H9 (cell line): ENCODE data around the gene NNT. TPM values are rescaled to one million over a fixed set of nuclear protein-coding genes. Genes with fewer than 3 reads are reported as not detected.

ENCODE experiments used
- DNase-seq: peaks from one replicate; pipeline ENCODE4 v3.0.0-alpha.2; 2017
- H2AFZ ChIP-seq: one replicate; pipeline ENCODE4 v1.6.1; 2013; ENCODE audit warnings: mild to moderate bottlenecking, low read length, control low read depth, moderate library complexity
- H2AK5ac ChIP-seq: 2 replicates; pipeline ENCODE4 v1.6.1; 2013; ENCODE audit warnings: low read length, control low read depth, mixed read lengths; ENCODE audit not compliant: insufficient read length
- H2BK120ac ChIP-seq: one replicate; pipeline ENCODE4 v1.6.1; 2013; ENCODE audit warnings: low read depth, mild to moderate bottlenecking, low read length, control low read depth, inconsistent platforms; ENCODE audit not compliant: poor library complexity, severe bottlenecking
- H2BK12ac ChIP-seq: 2 replicates; pipeline ENCODE4 v1.6.1; 2013; ENCODE audit warnings: low read length, control low read depth, mixed read lengths, low read depth; ENCODE audit not compliant: insufficient read length
- H2BK15ac ChIP-seq: 2 replicates; pipeline ENCODE4 v1.6.1; 2013; ENCODE audit warnings: low read depth, low read length, control low read depth
- H2BK20ac ChIP-seq: one replicate; pipeline ENCODE4 v1.6.1; 2013; ENCODE audit warnings: low read depth, mild to moderate bottlenecking, low read length, control low read depth, inconsistent platforms; ENCODE audit not compliant: poor library complexity, severe bottlenecking
- H2BK5ac ChIP-seq: 2 replicates; pipeline ENCODE4 v1.6.1; 2013; ENCODE audit warnings: low read length, control low read depth, mixed read lengths; ENCODE audit not compliant: insufficient read length
- H3K14ac ChIP-seq: 2 replicates; pipeline ENCODE4 v1.6.1; 2013; ENCODE audit warnings: low read length, control low read depth; ENCODE audit not compliant: insufficient read depth
- H3K18ac ChIP-seq: 2 replicates; pipeline ENCODE4 v1.6.1; 2013; ENCODE audit warnings: low read depth, mild to moderate bottlenecking, mixed read lengths, low read length, control low read depth; ENCODE audit not compliant: insufficient read length
- H3K23ac ChIP-seq: 2 replicates; pipeline ENCODE4 v1.6.1; 2013; ENCODE audit warnings: low read length, control low read depth, mixed read lengths, low read depth; ENCODE audit not compliant: insufficient read length
- H3K23me2 ChIP-seq: 2 replicates; pipeline ENCODE4 v1.6.1; 2013; ENCODE audit warnings: low read depth, mild to moderate bottlenecking, mixed read lengths, low read length, control low read depth; ENCODE audit not compliant: insufficient read length, poor library complexity, severe bottlenecking
- H3K27ac ChIP-seq: 2 replicates; pipeline ENCODE4 v1.5.1; 2013; ENCODE audit warnings: low read length, control low read depth, mixed read lengths, low read depth; ENCODE audit not compliant: insufficient read length
- H3K27me3 ChIP-seq: 2 replicates; pipeline ENCODE4 v1.6.1; 2013; ENCODE audit warnings: low read length, control low read depth, inconsistent platforms; ENCODE audit not compliant: insufficient read depth
- H3K4ac ChIP-seq: 2 replicates; pipeline ENCODE4 v1.6.1; 2013; ENCODE audit warnings: low read depth, mild to moderate bottlenecking, control low read depth, inconsistent platforms, low read length, moderate library complexity
- H3K4me1 ChIP-seq: 2 replicates; pipeline ENCODE4 v1.6.1; 2013; ENCODE audit warnings: low read length, control low read depth, inconsistent platforms; ENCODE audit not compliant: insufficient read depth
- H3K4me2 ChIP-seq: 2 replicates; pipeline ENCODE4 v1.6.1; 2013; ENCODE audit warnings: low read length, control low read depth, mixed read lengths; ENCODE audit not compliant: insufficient read length, insufficient read depth
- H3K56ac ChIP-seq: 2 replicates; pipeline ENCODE4 v1.6.1; 2013; ENCODE audit warnings: low read depth, mild to moderate bottlenecking, mixed read lengths, low read length, control low read depth; ENCODE audit not compliant: insufficient read length
- H3K79me1 ChIP-seq: 2 replicates; pipeline ENCODE4 v1.6.1; 2013; ENCODE audit warnings: low read depth, mild to moderate bottlenecking, moderate library complexity, low read length, control low read depth, inconsistent platforms; ENCODE audit not compliant: insufficient read depth, poor library complexity, severe bottlenecking
- H3K79me2 ChIP-seq: 2 replicates; pipeline ENCODE4 v1.6.1; 2013; ENCODE audit warnings: low read length, control low read depth, inconsistent platforms; ENCODE audit not compliant: insufficient read depth
- H3K9ac ChIP-seq: 2 replicates; pipeline ENCODE4 v1.6.1; 2013; ENCODE audit warnings: low read length, control low read depth, mixed read lengths; ENCODE audit not compliant: insufficient read length; ENCODE audit errors: extremely low read depth
- H3K9me3 ChIP-seq: one replicate; pipeline ENCODE4 v1.6.1; 2013; ENCODE audit warnings: low read depth, low read length, inconsistent platforms; ENCODE audit not compliant: control insufficient read depth
- H3T11ph ChIP-seq: one replicate; pipeline ENCODE4 v1.6.1; 2013; ENCODE audit warnings: mild to moderate bottlenecking, low read length, control low read depth, inconsistent platforms
- H4K20me1 ChIP-seq: one replicate; pipeline ENCODE4 v1.6.1; 2013; ENCODE audit not compliant: control insufficient read depth, insufficient read length, insufficient read depth
- H4K5ac ChIP-seq: 2 replicates; pipeline ENCODE4 v1.6.1; 2013; ENCODE audit warnings: low read depth, mild to moderate bottlenecking, mixed read lengths, low read length, control low read depth; ENCODE audit not compliant: insufficient read length
- H4K8ac ChIP-seq: replicated peaks from 2 replicates; pipeline ENCODE4 v1.6.1; 2013; ENCODE audit warnings: low read length, control low read depth, mixed read lengths, low read depth; ENCODE audit not compliant: insufficient read length
- H4K91ac ChIP-seq: 2 replicates; pipeline ENCODE4 v1.6.1; 2013; ENCODE audit warnings: low read depth, mild to moderate bottlenecking, moderate library complexity, mixed read lengths, low read length, control low read depth; ENCODE audit not compliant: insufficient read length
- H3K27ac Mint-ChIP-seq, 3 experiments: 2 replicates in 2 of 3; 3 replicates in 1 of 3; pipeline ENCODE4 v1.8.0; 2020 to 2021; ENCODE audit warnings: mixed read lengths in 3 of 3, mild to moderate bottlenecking in 1 of 3, moderate library complexity in 1 of 3
- H3K27me3 Mint-ChIP-seq: 2 replicates; pipeline ENCODE4 v1.8.0; 2021; ENCODE audit warnings: low read depth, mild to moderate bottlenecking, moderate library complexity, mixed read lengths
- H3K36me3 Mint-ChIP-seq, 3 experiments: 2 replicates in 2 of 3; 3 replicates in 1 of 3; pipeline ENCODE4 v1.8.0; 2020 to 2021; ENCODE audit warnings: low read depth in 3 of 3, mixed read lengths in 3 of 3; ENCODE audit not compliant: insufficient read depth in 1 of 3
- H3K4me1 Mint-ChIP-seq, 2 experiments: 2 replicates each; pipeline ENCODE4 v1.8.0; 2020; ENCODE audit warnings: mixed read lengths in 2 of 2
- H3K4me3 Mint-ChIP-seq, 2 experiments: 2 replicates in 1 of 2; 3 replicates in 1 of 2; pipeline ENCODE4 v1.8.0; 2020 to 2021; ENCODE audit warnings: mild to moderate bottlenecking in 2 of 2, mixed read lengths in 2 of 2, moderate library complexity in 1 of 2
- H3K9me3 Mint-ChIP-seq, 2 experiments: 2 replicates in 1 of 2; 3 replicates in 1 of 2; pipeline ENCODE4 v1.8.0; 2020; ENCODE audit warnings: mild to moderate bottlenecking in 2 of 2, mixed read lengths in 2 of 2, moderate library complexity in 1 of 2
- CTCF ChIP-seq: fragments of 200-600 bp; sonication (generic); conservative IDR thresholded peaks from 3 replicates; pipeline ENCODE4 v1.8.0; 2021; ENCODE audit warnings: antibody characterized with exemption, mild to moderate bottlenecking
- WGBS: extraction: QIAGEN DNeasy Blood & Tissue Kit; methylation state at CpG from one replicate; pipeline ENCODE4 v1.1.7; 2013; ENCODE audit warnings: missing lambda C conversion rate, low lambda C conversion rate, mixed read lengths; ENCODE audit not compliant: insufficient read length; ENCODE audit errors: extremely low coverage; 5-methylcytosine and 5-hydroxymethylcytosine counted together
- total RNA-seq: library from RNA; stranded (reverse); gene quantifications from 2 replicates; pipeline ENCODE4 v1.2.1, GENCODE V29; 2021

Gene NNT
- total RNA-seq, 1 experiment from 2014 or later: 27.6 TPM

- no peak overlapping the region for H3K4me3 Mint-ChIP-seq
- TF ChIP-seq CTCF: no peak
Observed at GRCh38 chr5:43730832-43731342, 127.9 kb downstream of the NNT start.

More at GRCh38 chr5:43730832-43731342, 127.9 kb downstream of the NNT start:
- Histone ChIP-seq H2AK5ac (no peak overlapping the region), H3K27me3 (no peaks in the 10 kb centered on the region), H3K4me1 (no peaks in the 10 kb centered on the region), H2AFZ (no peak overlapping the region), H3K79me1 (no peaks in the 10 kb centered on the region), H2BK12ac (no peak overlapping the region), H3K9me3 (no peaks in the 10 kb centered on the region), H3K14ac (no peak overlapping the region), H2BK20ac (no peak overlapping the region), H3K9ac (no peak overlapping the region), H3K79me2 (no peaks in the 10 kb centered on the region), H2BK15ac (no peak overlapping the region), H3K23ac (no peak overlapping the region), H3K56ac (no peak overlapping the region), H2BK120ac (no peak overlapping the region), H3K18ac (no peak overlapping the region), H3K4me2 (no peak overlapping the region), H4K20me1 (no peaks in the 10 kb centered on the region), H3K23me2 (no peaks in the 10 kb centered on the region), H4K5ac (no peak overlapping the region), H4K8ac (no peak overlapping the region), H4K91ac (no peak overlapping the region), H2BK5ac (no peak overlapping the region), H3T11ph (no peak overlapping the region), H3K4ac (no peak overlapping the region), H3K27ac (no peak overlapping the region)
- WGBS: no CpG with 5 or more reads among the region's 2 CpGs
- DNase-seq: no peak
- no peaks in the 10 kb centered on the region; a peak in 1 of 5 replicates for H3K9me3 Mint-ChIP-seq
- peaks cover 3 to 6% of the 10 kb centered on the region in 2 experiments; a peak in 3 of 4 replicates for H3K4me1 Mint-ChIP-seq
- no peaks in the 10 kb centered on the region for H3K27me3 Mint-ChIP-seq
- H3K27ac Mint-ChIP-seq: no peak overlapping the region
- H3K36me3 Mint-ChIP-seq: no peaks in the 10 kb centered on the region
